IPS-20b (cell line): Measurements from ENCODE around the gene GJD3.

ENCODE experiments used
- H3K27ac ChIP-seq: one replicate; pipeline ENCODE4 v1.5.1; 2013; ENCODE audit warnings: low read length
- H3K27me3 ChIP-seq: 2 replicates; pipeline ENCODE4 v1.6.1; 2013; ENCODE audit warnings: mild to moderate bottlenecking, low read length, inconsistent platforms; ENCODE audit not compliant: insufficient read depth
- H3K36me3 ChIP-seq: 2 replicates; pipeline ENCODE4 v1.6.1; 2013; ENCODE audit warnings: low read depth, mild to moderate bottlenecking, inconsistent platforms, low read length, moderate library complexity; ENCODE audit not compliant: insufficient read depth
- H3K4me1 ChIP-seq: 2 replicates; pipeline ENCODE4 v1.6.1; 2013; ENCODE audit warnings: mild to moderate bottlenecking, control low read depth, inconsistent platforms, low read length, moderate library complexity; ENCODE audit not compliant: insufficient read depth
- H3K4me3 ChIP-seq: 2 replicates; pipeline ENCODE4 v1.5.1; 2013; ENCODE audit warnings: mild to moderate bottlenecking, low read length, inconsistent platforms
- H3K9ac ChIP-seq: 2 replicates; pipeline ENCODE4 v1.6.1; 2013; ENCODE audit warnings: low read depth, mild to moderate bottlenecking, inconsistent platforms, low read length, moderate library complexity
- H3K9me3 ChIP-seq: 2 replicates; pipeline ENCODE4 v1.6.1; 2013; ENCODE audit warnings: mild to moderate bottlenecking, low read depth, low read length, inconsistent platforms; ENCODE audit not compliant: insufficient read depth

Gene GJD3

DNA sequence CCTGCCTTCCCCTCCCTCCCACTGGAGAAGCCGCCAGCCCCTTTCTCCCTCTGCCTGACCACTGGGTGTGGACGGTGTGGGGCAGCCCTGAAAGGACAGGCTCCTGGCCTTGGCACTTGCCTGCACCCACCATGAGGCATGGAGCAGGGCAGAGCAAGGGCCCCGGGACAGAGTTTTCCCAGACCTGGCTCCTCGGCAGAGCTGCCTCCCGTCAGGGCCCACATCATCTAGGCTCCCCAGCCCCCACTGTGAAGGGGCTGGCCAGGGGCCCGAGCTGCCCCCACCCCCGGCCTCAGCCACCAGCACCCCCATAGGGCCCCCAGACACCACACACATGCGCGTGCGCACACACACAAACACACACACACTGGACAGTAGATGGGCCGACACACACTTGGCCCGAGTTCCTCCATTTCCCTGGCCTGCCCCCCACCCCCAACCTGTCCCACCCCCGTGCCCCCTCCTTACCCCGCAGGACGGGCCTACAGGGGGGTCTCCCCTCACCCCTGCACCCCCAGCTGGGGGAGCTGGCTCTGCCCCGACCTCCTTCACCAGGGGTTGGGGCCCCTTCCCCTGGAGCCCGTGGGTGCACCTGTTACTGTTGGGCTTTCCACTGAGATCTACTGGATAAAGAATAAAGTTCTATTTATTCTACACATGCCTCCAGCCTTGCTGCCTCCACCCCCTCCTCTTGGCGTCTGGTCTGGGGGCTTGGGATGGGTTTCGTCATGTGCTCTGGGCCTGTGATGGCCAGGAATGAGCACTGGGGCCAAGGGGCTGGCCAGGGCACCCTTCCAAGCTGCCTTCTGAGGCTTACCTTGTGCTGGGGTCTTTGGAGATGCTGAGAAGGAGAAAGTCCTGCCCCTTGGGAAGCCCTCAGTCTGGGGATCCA, 7.3 kb downstream of the GJD3 start:
- Histone ChIP-seq H3K27me3 (peaks cover 17% of the 10 kb centered on the region), H3K36me3 (peaks cover 13% of the 10 kb centered on the region), H3K4me1 (peaks cover 17% of the 10 kb centered on the region), H3K9me3 (no peaks in the 10 kb centered on the region), H3K27ac (no peak overlapping the region), H3K4me3 (no peak overlapping the region), H3K9ac (no peak overlapping the region)

DNA sequence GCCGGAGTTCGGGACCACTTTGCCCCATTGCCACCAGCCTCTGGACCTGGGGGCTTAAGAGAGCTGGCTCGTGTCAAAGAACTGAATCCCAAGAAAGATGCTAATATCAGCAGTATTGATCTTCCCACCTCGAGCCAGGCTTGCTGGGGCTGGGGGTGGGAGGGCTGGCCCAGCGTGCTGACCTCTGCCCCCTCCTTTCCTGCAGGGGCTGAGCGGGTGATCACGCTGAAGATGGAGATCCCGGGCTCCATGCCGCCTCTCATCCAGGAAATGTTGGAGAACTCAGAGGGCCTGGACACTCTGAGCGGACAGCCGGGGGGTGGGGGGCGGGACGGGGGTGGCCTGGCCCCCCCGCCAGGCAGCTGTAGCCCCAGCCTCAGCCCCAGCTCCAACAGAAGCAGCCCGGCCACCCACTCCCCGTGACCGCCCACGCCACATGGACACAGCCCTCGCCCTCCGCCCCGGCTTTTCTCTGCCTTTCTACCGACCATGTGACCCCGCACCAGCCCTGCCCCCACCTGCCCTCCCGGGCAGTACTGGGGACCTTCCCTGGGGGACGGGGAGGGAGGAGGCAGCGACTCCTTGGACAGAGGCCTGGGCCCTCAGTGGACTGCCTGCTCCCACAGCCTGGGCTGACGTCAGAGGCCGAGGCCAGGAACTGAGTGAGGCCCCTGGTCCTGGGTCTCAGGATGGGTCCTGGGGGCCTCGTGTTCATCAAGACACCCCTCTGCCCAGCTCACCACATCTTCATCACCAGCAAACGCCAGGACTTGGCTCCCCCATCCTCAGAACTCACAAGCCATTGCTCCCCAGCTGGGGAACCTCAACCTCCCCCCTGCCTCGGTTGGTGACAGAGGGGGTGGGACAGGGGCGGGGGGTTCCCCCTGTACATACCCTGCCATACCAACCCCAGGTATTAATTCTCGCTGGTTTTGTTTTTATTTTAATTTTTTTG, 8.5 kb downstream of the GJD3 start:
- Histone ChIP-seq H3K9ac (no peak overlapping the region), H3K27me3 (peaks cover 7% of the 10 kb centered on the region), H3K4me3 (no peak overlapping the region), H3K9me3 (no peaks in the 10 kb centered on the region), H3K27ac (no peak overlapping the region), H3K4me1 (peaks cover 15% of the 10 kb centered on the region), H3K36me3 (peaks cover 17% of the 10 kb centered on the region)

DNA sequence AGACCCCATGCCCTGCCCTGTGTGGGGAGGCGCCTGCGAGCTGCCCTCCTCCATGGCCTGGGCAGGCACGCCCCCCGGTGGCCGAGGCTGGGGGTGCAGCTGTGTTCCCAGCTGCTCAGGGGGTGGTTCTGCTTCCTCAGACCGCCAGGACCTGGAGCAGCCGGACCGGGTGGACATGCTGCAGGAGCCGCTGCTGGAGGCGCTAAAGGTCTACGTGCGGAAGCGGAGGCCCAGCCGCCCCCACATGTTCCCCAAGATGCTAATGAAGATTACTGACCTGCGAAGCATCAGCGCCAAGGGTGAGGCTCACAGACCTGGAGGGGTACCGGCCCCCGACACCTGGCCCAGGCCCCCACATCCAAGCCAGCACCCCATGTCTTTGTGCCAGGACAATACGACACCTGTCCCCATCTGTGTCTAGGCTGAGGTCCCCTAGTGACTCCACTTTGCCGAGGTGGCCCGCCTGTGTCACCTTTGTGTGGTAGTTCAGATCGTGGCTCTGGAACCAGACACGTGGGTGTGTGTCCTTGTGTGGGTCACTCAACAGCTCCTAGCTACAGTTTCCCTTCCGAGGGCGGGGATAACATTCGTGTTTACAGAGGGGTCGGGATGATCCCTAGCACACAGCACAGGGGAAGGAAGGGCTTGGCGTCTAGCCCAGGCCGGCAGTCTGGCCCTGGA, 9.3 kb downstream of the GJD3 start:
- H3K4me3 ChIP-seq, result no peak overlapping the region
- H3K9me3 ChIP-seq, result no peaks in the 10 kb centered on the region
- peaks cover 17% of the 10 kb centered on the region for H3K36me3 ChIP-seq
- H3K27me3 ChIP-seq, result peaks cover 1% of the 10 kb centered on the region
- peaks cover 13% of the 10 kb centered on the region for H3K4me1 ChIP-seq
- no peak overlapping the region for H3K9ac ChIP-seq
- no peak overlapping the region for H3K27ac ChIP-seq

- H3K4me3 ChIP-seq, result no peak overlapping the region
- H3K4me1 ChIP-seq, result peaks cover 13% of the 10 kb centered on the region
- H3K9me3 ChIP-seq, result no peaks in the 10 kb centered on the region
- peaks cover 9% of the 10 kb centered on the region for H3K27me3 ChIP-seq
- peaks cover 23% of the 10 kb centered on the region for H3K36me3 ChIP-seq
- H3K27ac ChIP-seq, result no peak overlapping the region
- H3K9ac ChIP-seq, result no peak overlapping the region
These were observed 10.1 kb downstream of the GJD3 start for GRCh38 chr17:40354221-40355122.

GRCh38 chr17:40352779-40353394, 11.7 kb downstream of the GJD3 start:
- Histone ChIP-seq H3K4me1 (peaks cover 17% of the 10 kb centered on the region), H3K9me3 (no peaks in the 10 kb centered on the region), H3K36me3 (peaks cover 23% of the 10 kb centered on the region), H3K27ac (no peak overlapping the region), H3K9ac (no peak overlapping the region), H3K27me3 (peaks cover 23% of the 10 kb centered on the region), H3K4me3 (no peak overlapping the region)

GRCh38 chr17:40352237-40352778, 12.2 kb downstream of the GJD3 start:
- H3K4me3 ChIP-seq, result no peak overlapping the region

GRCh38 chr17:40351359-40352236, 12.9 kb downstream of the GJD3 start:
- Histone ChIP-seq H3K4me3 (no peak overlapping the region), H3K9ac (no peak overlapping the region), H3K27ac (no peak overlapping the region), H3K27me3 (peaks cover 33% of the 10 kb centered on the region), H3K4me1 (peaks cover 28% of the 10 kb centered on the region), H3K36me3 (peaks cover 23% of the 10 kb centered on the region), H3K9me3 (no peaks in the 10 kb centered on the region)

More at GRCh38 chr17:40352237-40352778, 12.2 kb downstream of the GJD3 start:
- H3K27me3 ChIP-seq, result peaks cover 26% of the 10 kb centered on the region
- H3K36me3 ChIP-seq, result peaks cover 23% of the 10 kb centered on the region
- no peak overlapping the region for H3K9ac ChIP-seq
- peaks cover 21% of the 10 kb centered on the region for H3K4me1 ChIP-seq
- H3K27ac ChIP-seq, result no peak overlapping the region
- no peaks in the 10 kb centered on the region for H3K9me3 ChIP-seq

GRCh38 chr17:40350689-40351358, 13.7 kb downstream of the GJD3 start:
- Histone ChIP-seq H3K4me1 (peaks cover 33% of the 10 kb centered on the region), H3K4me3 (peak overlapping the region; percentile 20; the same call in 1 of the 2 replicates), H3K36me3 (peaks cover 23% of the 10 kb centered on the region), H3K27ac (peak overlapping the region; percentile 16), H3K9me3 (no peaks in the 10 kb centered on the region), H3K9ac (no peak overlapping the region; the same call in 1 of the 2 replicates), H3K27me3 (peaks cover 39% of the 10 kb centered on the region)

- no peak overlapping the region for H3K4me3 ChIP-seq
- H3K36me3 ChIP-seq, result peaks cover 20% of the 10 kb centered on the region
- peaks cover 46% of the 10 kb centered on the region for H3K27me3 ChIP-seq
- H3K9ac ChIP-seq, result no peak overlapping the region; the same call in 1 of the 2 replicates
- H3K4me1 ChIP-seq, result peaks cover 36% of the 10 kb centered on the region
- peak overlapping the region; percentile 16 for H3K27ac ChIP-seq
- H3K9me3 ChIP-seq, result no peaks in the 10 kb centered on the region
These were observed 14.4 kb downstream of the GJD3 start for GRCh38 chr17:40349895-40350688.
